ENCODE results near the gene SYN1. TPM values are rescaled to one million over a fixed set of nuclear protein-coding genes. Genes with fewer than 3 reads are reported as not detected.
A peak's percentile ranks its signal among the peaks of the same experiment; 100 is the strongest.

The SYN1 gene
- total RNA-seq, 1 donor from 2014 or later = 1.9 TPM

- DNase-seq (ENCODE audit: low read depth) = peak; percentile 78
- peak within 1 kb of the TSS; percentile 62 for H3K4me3 ChIP-seq (ENCODE audit: low read depth, low read length)
- H3K27me3 ChIP-seq (ENCODE audit: control insufficient read depth, insufficient read depth, low read length) = no peaks in the 10 kb centered on the region
- no peak for TF ChIP-seq CTCF (IDR thresholded peaks at IDR 0.05; ENCODE audit: insufficient read depth, low read length, poor library complexity, severe bottlenecking)
- no peaks in the 10 kb centered on the region for H3K36me3 ChIP-seq (ENCODE audit: control insufficient read depth, insufficient read depth, low read length)
Observed at GRCh38 chrX:47658684-47659420, 39.2 kb upstream of the SYN1 start, which contains the start of gene UXT. UXT (minus strand) TSS chrX:47659180; CDS start chrX:47658927, 253 bp downstream.

- Histone ChIP-seq H3K27me3 (ENCODE audit: control insufficient read depth, insufficient read depth, low read length) (no peaks in the 10 kb centered on the region), H3K4me3 (ENCODE audit: low read depth, low read length) (peak overlapping the region; percentile 62), H3K36me3 (ENCODE audit: control insufficient read depth, insufficient read depth, low read length) (no peaks in the 10 kb centered on the region)
- no peak for TF ChIP-seq CTCF (IDR thresholded peaks at IDR 0.05; ENCODE audit: insufficient read depth, low read length, poor library complexity, severe bottlenecking)
- DNase-seq (ENCODE audit: low read depth) = no peak
Observed at GRCh38 chrX:47658301-47658683, 38.6 kb upstream of the SYN1 start.

GRCh38 chrX:47651043-47651905 is 31.6 kb upstream of the SYN1 start:
- Histone ChIP-seq H3K4me3 (ENCODE audit: low read depth, low read length) (peak overlapping the region; percentile 30), H3K36me3 (ENCODE audit: control insufficient read depth, insufficient read depth, low read length) (peaks cover 2% of the 10 kb centered on the region), H3K27me3 (ENCODE audit: control insufficient read depth, insufficient read depth, low read length) (no peaks in the 10 kb centered on the region)
- no peak for DNase-seq (ENCODE audit: low read depth)
- TF ChIP-seq CTCF (IDR thresholded peaks at IDR 0.05; ENCODE audit: insufficient read depth, low read length, poor library complexity, severe bottlenecking) = no peak

- peak; percentile 87 for DNase-seq (ENCODE audit: low read depth)
- H3K36me3 ChIP-seq (ENCODE audit: control insufficient read depth, insufficient read depth, low read length) = peaks cover 2% of the 10 kb centered on the region
- no peak for TF ChIP-seq CTCF (IDR thresholded peaks at IDR 0.05; ENCODE audit: insufficient read depth, low read length, poor library complexity, severe bottlenecking)
Observed at GRCh38 chrX:47650164-47651042, 30.7 kb upstream of the SYN1 start, which contains the start of gene ELK1. ELK1 (minus strand) TSS chrX:47650563; CDS start chrX:47641441, 9,122 bp downstream.

GRCh38 chrX:47649781-47650163 is 30.1 kb upstream of the SYN1 start:
- no peak for TF ChIP-seq CTCF (IDR thresholded peaks at IDR 0.05; ENCODE audit: insufficient read depth, low read length, poor library complexity, severe bottlenecking)
- Histone ChIP-seq H3K4me3 (ENCODE audit: low read depth, low read length) (peak overlapping the region; percentile 81), H3K36me3 (ENCODE audit: control insufficient read depth, insufficient read depth, low read length) (peaks cover 2% of the 10 kb centered on the region), H3K27me3 (ENCODE audit: control insufficient read depth, insufficient read depth, low read length) (no peaks in the 10 kb centered on the region)
- no peak for DNase-seq (ENCODE audit: low read depth)

More at GRCh38 chrX:47650164-47651042, 30.7 kb upstream of the SYN1 start, which contains the start of gene ELK1:
- peak within 1 kb of the TSS; percentile 81 for H3K4me3 ChIP-seq (ENCODE audit: low read depth, low read length)
- no peaks in the 10 kb centered on the region for H3K27me3 ChIP-seq (ENCODE audit: control insufficient read depth, insufficient read depth, low read length)
